HS-5 (cell line): ENCODE data around the gene UBXN10.

Experiments used
- DNase-seq: peaks from one replicate; pipeline ENCODE4 v3.0.0-alpha.2; 2012; ENCODE audit warnings: low read depth

Gene UBXN10

GRCh38 chr1:20184481-20184900, 1.4 kb upstream of the UBXN10 start:
- DNase-seq: no peak

- DNase-seq: no peak
These were observed 681 bp upstream of the UBXN10 start for GRCh38 chr1:20184997-20185833.

- DNase-seq: no peak
These were observed 1.4 kb downstream of the UBXN10 start for GRCh38 chr1:20187103-20187812.

GRCh38 chr1:20187813-20188454, 2.0 kb downstream of the UBXN10 start:
- DNase-seq: no peak

GRCh38 chr1:20188455-20188817, 2.5 kb downstream of the UBXN10 start:
- no peak for DNase-seq

GRCh38 chr1:20189664-20190063, 3.8 kb downstream of the UBXN10 start:
- DNase-seq: no peak

- DNase-seq: no peak
These were observed 4.6 kb downstream of the UBXN10 start for GRCh38 chr1:20190256-20191160.

- no peak for DNase-seq
These were observed 5.5 kb downstream of the UBXN10 start for GRCh38 chr1:20191266-20191825.

GRCh38 chr1:20192364-20192763, 6.5 kb downstream of the UBXN10 start:
- DNase-seq: no peak

GRCh38 chr1:20192871-20193411, 7.0 kb downstream of the UBXN10 start:
- no peak for DNase-seq

- no peak for DNase-seq
These were observed 8.3 kb downstream of the UBXN10 start for GRCh38 chr1:20194224-20194623.

- DNase-seq: no peak
These were observed 9.0 kb downstream of the UBXN10 start for GRCh38 chr1:20194757-20195461.

GRCh38 chr1:20195462-20195780, 9.5 kb downstream of the UBXN10 start:
- no peak for DNase-seq

- DNase-seq: no peak
These were observed 11.5 kb downstream of the UBXN10 start for GRCh38 chr1:20197329-20197791.

- DNase-seq: no peak
These were observed 12.4 kb downstream of the UBXN10 start for GRCh38 chr1:20198296-20198695.

GRCh38 chr1:20198918-20199317, 13.0 kb downstream of the UBXN10 start:
- no peak for DNase-seq

- DNase-seq: no peak
These were observed 13.5 kb downstream of the UBXN10 start for GRCh38 chr1:20199403-20199802.

GRCh38 chr1:20199840-20200239, 13.9 kb downstream of the UBXN10 start:
- DNase-seq: no peak

GRCh38 chr1:20200966-20201365, 15.1 kb downstream of the UBXN10 start:
- no peak for DNase-seq

GRCh38 chr1:20202166-20202565, 16.3 kb downstream of the UBXN10 start:
- DNase-seq: no peak

- no peak for DNase-seq
These were observed 21.6 kb downstream of the UBXN10 start for GRCh38 chr1:20207546-20207945.
